ENCODE results near the gene COL18A1.

GRCh38 chr21:45465105-45465504 lies 60.1 kb downstream of the COL18A1 start:
- TF ChIP-seq POLR2A (IDR thresholded peaks at IDR 0.05), result no peak
- no peak for TF ChIP-seq CTCF (IDR thresholded peaks at IDR 0.05 in 8 of 11, conservative IDR thresholded peaks at IDR 0.05 in 3 of 11)

All from spleen (tissue), 7 donors.